Liver (tissue), 3 donors: ENCODE data around the gene NKX1-2.

Experiments
- EGR1 ChIP-seq, 2 donors: IDR thresholded peaks; 2 replicates each; pipeline ENCODE4 v1.6.1; 2016 to 2018; ENCODE audit warnings: antibody characterized with exemption in 2 of 2, low read depth in 2 of 2
- GABPA ChIP-seq, 2 donors: IDR thresholded peaks in 1 of 2; conservative IDR thresholded peaks in 1 of 2; 2 replicates each; pipeline ENCODE4 v1.6.1; 2016; ENCODE audit warnings: antibody characterized with exemption in 2 of 2, mild to moderate bottlenecking in 1 of 2, moderate library complexity in 1 of 2
- HNF4G ChIP-seq: IDR thresholded peaks from 2 replicates; pipeline ENCODE4 v1.6.1; 2016; ENCODE audit warnings: antibody characterized with exemption
- NR2F2 ChIP-seq: IDR thresholded peaks from 2 replicates; pipeline ENCODE4 v1.6.1; 2016; ENCODE audit warnings: antibody characterized with exemption
- RAD21 ChIP-seq, 2 donors: IDR thresholded peaks; 2 replicates each; pipeline ENCODE4 v1.6.1; 2016; ENCODE audit warnings: antibody characterized with exemption in 2 of 2, mild to moderate bottlenecking in 2 of 2
- RXRA ChIP-seq, 2 donors: IDR thresholded peaks; 2 replicates each; pipeline ENCODE4 v1.6.1; 2017 to 2018; ENCODE audit warnings: antibody characterized with exemption in 2 of 2, mild to moderate bottlenecking in 1 of 2
- SP1 ChIP-seq: IDR thresholded peaks from 2 replicates; pipeline ENCODE4 v1.6.1; 2018; ENCODE audit warnings: antibody characterized with exemption, mild to moderate bottlenecking
- TAF1 ChIP-seq: conservative IDR thresholded peaks from 2 replicates; pipeline ENCODE4 v1.6.1; 2016; ENCODE audit warnings: antibody characterized with exemption, mild to moderate bottlenecking
- YY1 ChIP-seq: IDR thresholded peaks from 2 replicates; pipeline ENCODE4 v1.6.1; 2016; ENCODE audit warnings: antibody characterized with exemption, mild to moderate bottlenecking
- TF ChIP-seq, protein P1 (sequence below): fragments of 150-350 bp; IDR thresholded peaks from 2 replicates; pipeline ENCODE4 v1.5.1; 2017; ENCODE audit warnings: improper control_type of control experiment, low read depth, low read length; ENCODE audit not compliant: missing input control
- TF ChIP-seq, protein P2 (sequence below): IDR thresholded peaks from 2 replicates; pipeline ENCODE4 v1.6.1; 2016; ENCODE audit warnings: antibody characterized with exemption, mild to moderate bottlenecking
- TF ChIP-seq, protein P3 (sequence below): IDR thresholded peaks from 2 replicates; pipeline ENCODE4 v1.6.1; 2016; ENCODE audit warnings: antibody characterized with exemption
- TF ChIP-seq, protein P4 (sequence below): IDR thresholded peaks from 2 replicates; pipeline ENCODE4 v1.6.1; 2016; ENCODE audit warnings: antibody characterized with exemption
- TF ChIP-seq, protein P5 (sequence below): IDR thresholded peaks from 2 replicates; pipeline ENCODE4 v1.6.1; 2016; ENCODE audit warnings: antibody characterized with exemption
- donor health status: healthy.
- donor health status: healthy.

GRCh38 chr10:124484031-124484430, 34.2 kb upstream of the NKX1-2 start:
- TF ChIP-seq, protein P1, sequence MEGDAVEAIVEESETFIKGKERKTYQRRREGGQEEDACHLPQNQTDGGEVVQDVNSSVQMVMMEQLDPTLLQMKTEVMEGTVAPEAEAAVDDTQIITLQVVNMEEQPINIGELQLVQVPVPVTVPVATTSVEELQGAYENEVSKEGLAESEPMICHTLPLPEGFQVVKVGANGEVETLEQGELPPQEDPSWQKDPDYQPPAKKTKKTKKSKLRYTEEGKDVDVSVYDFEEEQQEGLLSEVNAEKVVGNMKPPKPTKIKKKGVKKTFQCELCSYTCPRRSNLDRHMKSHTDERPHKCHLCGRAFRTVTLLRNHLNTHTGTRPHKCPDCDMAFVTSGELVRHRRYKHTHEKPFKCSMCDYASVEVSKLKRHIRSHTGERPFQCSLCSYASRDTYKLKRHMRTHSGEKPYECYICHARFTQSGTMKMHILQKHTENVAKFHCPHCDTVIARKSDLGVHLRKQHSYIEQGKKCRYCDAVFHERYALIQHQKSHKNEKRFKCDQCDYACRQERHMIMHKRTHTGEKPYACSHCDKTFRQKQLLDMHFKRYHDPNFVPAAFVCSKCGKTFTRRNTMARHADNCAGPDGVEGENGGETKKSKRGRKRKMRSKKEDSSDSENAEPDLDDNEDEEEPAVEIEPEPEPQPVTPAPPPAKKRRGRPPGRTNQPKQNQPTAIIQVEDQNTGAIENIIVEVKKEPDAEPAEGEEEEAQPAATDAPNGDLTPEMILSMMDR = no peak
- no peak for TF ChIP-seq TAF1
- TF ChIP-seq GABPA (IDR thresholded peaks at IDR 0.05 in 1 of 2, conservative IDR thresholded peaks at IDR 0.05 in 1 of 2) = no peak
- TF ChIP-seq SP1 = no peak
- TF ChIP-seq RXRA (IDR thresholded peaks at IDR 0.05) = no peak
- no peak for TF ChIP-seq RAD21 (IDR thresholded peaks at IDR 0.05)
- TF ChIP-seq, protein P2, sequence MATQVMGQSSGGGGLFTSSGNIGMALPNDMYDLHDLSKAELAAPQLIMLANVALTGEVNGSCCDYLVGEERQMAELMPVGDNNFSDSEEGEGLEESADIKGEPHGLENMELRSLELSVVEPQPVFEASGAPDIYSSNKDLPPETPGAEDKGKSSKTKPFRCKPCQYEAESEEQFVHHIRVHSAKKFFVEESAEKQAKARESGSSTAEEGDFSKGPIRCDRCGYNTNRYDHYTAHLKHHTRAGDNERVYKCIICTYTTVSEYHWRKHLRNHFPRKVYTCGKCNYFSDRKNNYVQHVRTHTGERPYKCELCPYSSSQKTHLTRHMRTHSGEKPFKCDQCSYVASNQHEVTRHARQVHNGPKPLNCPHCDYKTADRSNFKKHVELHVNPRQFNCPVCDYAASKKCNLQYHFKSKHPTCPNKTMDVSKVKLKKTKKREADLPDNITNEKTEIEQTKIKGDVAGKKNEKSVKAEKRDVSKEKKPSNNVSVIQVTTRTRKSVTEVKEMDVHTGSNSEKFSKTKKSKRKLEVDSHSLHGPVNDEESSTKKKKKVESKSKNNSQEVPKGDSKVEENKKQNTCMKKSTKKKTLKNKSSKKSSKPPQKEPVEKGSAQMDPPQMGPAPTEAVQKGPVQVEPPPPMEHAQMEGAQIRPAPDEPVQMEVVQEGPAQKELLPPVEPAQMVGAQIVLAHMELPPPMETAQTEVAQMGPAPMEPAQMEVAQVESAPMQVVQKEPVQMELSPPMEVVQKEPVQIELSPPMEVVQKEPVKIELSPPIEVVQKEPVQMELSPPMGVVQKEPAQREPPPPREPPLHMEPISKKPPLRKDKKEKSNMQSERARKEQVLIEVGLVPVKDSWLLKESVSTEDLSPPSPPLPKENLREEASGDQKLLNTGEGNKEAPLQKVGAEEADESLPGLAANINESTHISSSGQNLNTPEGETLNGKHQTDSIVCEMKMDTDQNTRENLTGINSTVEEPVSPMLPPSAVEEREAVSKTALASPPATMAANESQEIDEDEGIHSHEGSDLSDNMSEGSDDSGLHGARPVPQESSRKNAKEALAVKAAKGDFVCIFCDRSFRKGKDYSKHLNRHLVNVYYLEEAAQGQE = no peak
- TF ChIP-seq EGR1 (IDR thresholded peaks at IDR 0.05; ENCODE audit: low read depth in 2 of 2) = no peak
- no peak for TF ChIP-seq YY1
- TF ChIP-seq HNF4G = no peak
- TF ChIP-seq NR2F2 = no peak
- TF ChIP-seq, protein P3, sequence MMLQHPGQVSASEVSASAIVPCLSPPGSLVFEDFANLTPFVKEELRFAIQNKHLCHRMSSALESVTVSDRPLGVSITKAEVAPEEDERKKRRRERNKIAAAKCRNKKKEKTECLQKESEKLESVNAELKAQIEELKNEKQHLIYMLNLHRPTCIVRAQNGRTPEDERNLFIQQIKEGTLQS = no peak
- TF ChIP-seq, protein P4, sequence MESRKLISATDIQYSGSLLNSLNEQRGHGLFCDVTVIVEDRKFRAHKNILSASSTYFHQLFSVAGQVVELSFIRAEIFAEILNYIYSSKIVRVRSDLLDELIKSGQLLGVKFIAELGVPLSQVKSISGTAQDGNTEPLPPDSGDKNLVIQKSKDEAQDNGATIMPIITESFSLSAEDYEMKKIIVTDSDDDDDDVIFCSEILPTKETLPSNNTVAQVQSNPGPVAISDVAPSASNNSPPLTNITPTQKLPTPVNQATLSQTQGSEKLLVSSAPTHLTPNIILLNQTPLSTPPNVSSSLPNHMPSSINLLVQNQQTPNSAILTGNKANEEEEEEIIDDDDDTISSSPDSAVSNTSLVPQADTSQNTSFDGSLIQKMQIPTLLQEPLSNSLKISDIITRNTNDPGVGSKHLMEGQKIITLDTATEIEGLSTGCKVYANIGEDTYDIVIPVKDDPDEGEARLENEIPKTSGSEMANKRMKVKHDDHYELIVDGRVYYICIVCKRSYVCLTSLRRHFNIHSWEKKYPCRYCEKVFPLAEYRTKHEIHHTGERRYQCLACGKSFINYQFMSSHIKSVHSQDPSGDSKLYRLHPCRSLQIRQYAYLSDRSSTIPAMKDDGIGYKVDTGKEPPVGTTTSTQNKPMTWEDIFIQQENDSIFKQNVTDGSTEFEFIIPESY = no peak
- TF ChIP-seq, protein P5, sequence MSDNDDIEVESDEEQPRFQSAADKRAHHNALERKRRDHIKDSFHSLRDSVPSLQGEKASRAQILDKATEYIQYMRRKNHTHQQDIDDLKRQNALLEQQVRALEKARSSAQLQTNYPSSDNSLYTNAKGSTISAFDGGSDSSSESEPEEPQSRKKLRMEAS = no peak
